RWPE2 (cell line): ENCODE data around the gene KNSTRN.

Experiments used
- ATAC-seq: fragments of 200-7000 bp; cut with Tn5 transposase; 3 replicates; pipeline ENCODE4 v1.9.1; 2021; ENCODE audit warnings: low read depth
- DNase-seq: peaks from one replicate; pipeline ENCODE4 v3.0.0-alpha.2; 2020; ENCODE audit warnings: low spot score
- H3K27ac ChIP-seq: fragments of 450-650 bp; 2 replicates; pipeline ENCODE4 v1.5.1; 2017; ENCODE audit warnings: mild to moderate bottlenecking; ENCODE audit not compliant: poor library complexity, severe bottlenecking
- H3K27me3 ChIP-seq: fragments of 250-450 bp; sonication (Bioruptor Pico); 2 replicates; pipeline ENCODE4 v1.5.1; 2021; ENCODE audit warnings: mild to moderate bottlenecking, moderate library complexity; ENCODE audit not compliant: insufficient read depth, poor library complexity, severe bottlenecking
- H3K36me3 ChIP-seq: fragments of 250-450 bp; sonication (Bioruptor Pico); 2 replicates; pipeline ENCODE4 v1.5.1; 2020; ENCODE audit warnings: low read depth, mild to moderate bottlenecking, moderate library complexity
- H3K4me1 ChIP-seq: fragments of 250-450 bp; sonication (Bioruptor Pico); 2 replicates; pipeline ENCODE4 v1.5.1; 2021; ENCODE audit warnings: mild to moderate bottlenecking, moderate library complexity; ENCODE audit not compliant: insufficient read depth, poor library complexity, severe bottlenecking
- H3K4me3 ChIP-seq: fragments of 250-450 bp; sonication (Bioruptor Pico); 2 replicates; pipeline ENCODE4 v1.5.1; 2021; ENCODE audit warnings: mild to moderate bottlenecking, moderate library complexity; ENCODE audit not compliant: severe bottlenecking
- H3K9me3 ChIP-seq: fragments of 250-450 bp; sonication (Bioruptor Pico); 2 replicates; pipeline ENCODE4 v1.5.1; 2021; ENCODE audit warnings: mild to moderate bottlenecking, moderate library complexity; ENCODE audit not compliant: severe bottlenecking
- CTCF ChIP-seq: fragments of 450-650 bp; IDR thresholded peaks from one replicate; pipeline ENCODE4 v1.5.1; 2017; ENCODE audit warnings: mild to moderate bottlenecking, moderate library complexity; ENCODE audit not compliant: poor library complexity, severe bottlenecking

The KNSTRN gene

GRCh38 chr15:40345225-40345866 lies 37.2 kb upstream of the KNSTRN start:
- H3K4me3 ChIP-seq: no peak overlapping the region
- no peaks in the 10 kb centered on the region for H3K36me3 ChIP-seq
- DNase-seq: no peak
- ATAC-seq: no peak
- no peaks in the 10 kb centered on the region for H3K27me3 ChIP-seq
- no peak overlapping the region for H3K27ac ChIP-seq
- TF ChIP-seq CTCF: no peak
- peaks cover 41% of the 10 kb centered on the region for H3K4me1 ChIP-seq
- no peaks in the 10 kb centered on the region for H3K9me3 ChIP-seq

- ATAC-seq (no peak), DNase-seq (peak; percentile 63)
- H3K27ac ChIP-seq: no peak overlapping the region
- H3K36me3 ChIP-seq: no peaks in the 10 kb centered on the region
- peaks cover 39% of the 10 kb centered on the region for H3K4me1 ChIP-seq
- TF ChIP-seq CTCF: no peak
- no peaks in the 10 kb centered on the region for H3K9me3 ChIP-seq
- no peaks in the 10 kb centered on the region for H3K27me3 ChIP-seq
- no peak overlapping the region for H3K4me3 ChIP-seq
These were observed 36.5 kb upstream of the KNSTRN start for GRCh38 chr15:40345867-40346578.

GRCh38 chr15:40346579-40347558 lies 35.7 kb upstream of the KNSTRN start:
- TF ChIP-seq CTCF: no peak
- DNase-seq: peak; percentile 71
- Histone ChIP-seq H3K36me3 (no peaks in the 10 kb centered on the region), H3K4me1 (peaks cover 30% of the 10 kb centered on the region), H3K27ac (no peak overlapping the region), H3K4me3 (no peak overlapping the region), H3K9me3 (no peaks in the 10 kb centered on the region), H3K27me3 (no peaks in the 10 kb centered on the region)
- ATAC-seq: no peak

- TF ChIP-seq CTCF: no peak
- no peak overlapping the region for H3K27ac ChIP-seq
- no peak for ATAC-seq
These were observed 34.7 kb upstream of the KNSTRN start for GRCh38 chr15:40347559-40348473.

More at GRCh38 chr15:40347559-40348473, 34.7 kb upstream of the KNSTRN start:
- H3K9me3 ChIP-seq: no peaks in the 10 kb centered on the region
- H3K36me3 ChIP-seq: no peaks in the 10 kb centered on the region
- DNase-seq: no peak
- no peaks in the 10 kb centered on the region for H3K27me3 ChIP-seq
- peaks cover 21% of the 10 kb centered on the region for H3K4me1 ChIP-seq
- H3K4me3 ChIP-seq: no peak overlapping the region
